Esophagus muscularis mucosa (tissue), 4 donors: ENCODE measurements around the gene CABP7.

Source experiments
- CTCF ChIP-seq, 3 experiments: fragments of 200-600 bp in 2 of 3; fragments of 450-650 bp in 1 of 3; sonication (generic) in 2 of 3; IDR thresholded peaks; one replicate each; pipeline ENCODE4 v1.5.1; 2017 to 2019; ENCODE audit warnings: antibody characterized with exemption in 3 of 3, mild to moderate bottlenecking in 2 of 3, moderate library complexity in 1 of 3
- EP300 ChIP-seq: sonication (generic); formaldehyde crosslinking; IDR thresholded peaks from one replicate; pipeline ENCODE4 v1.6.1; 2017; ENCODE audit warnings: antibody characterized with exemption
- POLR2A ChIP-seq: fragments of 450-650 bp; IDR thresholded peaks from one replicate; pipeline ENCODE4 v1.6.1; 2017; ENCODE audit warnings: antibody characterized with exemption, moderate library complexity, mild to moderate bottlenecking, low read depth
- POLR2AphosphoS5 ChIP-seq, 2 donors: sonication (generic); formaldehyde crosslinking; IDR thresholded peaks; one replicate each; pipeline ENCODE4 v1.6.1; 2017; ENCODE audit warnings: antibody characterized with exemption in 2 of 2

GRCh38 chr22:29715240-29715639 lies 4.6 kb upstream of the CABP7 start:
- TF ChIP-seq CTCF (IDR thresholded peaks at IDR 0.05) (no peak), POLR2A (no peak), POLR2AphosphoS5 (IDR thresholded peaks at IDR 0.05) (no peak), EP300 (no peak)
